ENCODE measurements around the gene MIA.

MIA gene

DNA sequence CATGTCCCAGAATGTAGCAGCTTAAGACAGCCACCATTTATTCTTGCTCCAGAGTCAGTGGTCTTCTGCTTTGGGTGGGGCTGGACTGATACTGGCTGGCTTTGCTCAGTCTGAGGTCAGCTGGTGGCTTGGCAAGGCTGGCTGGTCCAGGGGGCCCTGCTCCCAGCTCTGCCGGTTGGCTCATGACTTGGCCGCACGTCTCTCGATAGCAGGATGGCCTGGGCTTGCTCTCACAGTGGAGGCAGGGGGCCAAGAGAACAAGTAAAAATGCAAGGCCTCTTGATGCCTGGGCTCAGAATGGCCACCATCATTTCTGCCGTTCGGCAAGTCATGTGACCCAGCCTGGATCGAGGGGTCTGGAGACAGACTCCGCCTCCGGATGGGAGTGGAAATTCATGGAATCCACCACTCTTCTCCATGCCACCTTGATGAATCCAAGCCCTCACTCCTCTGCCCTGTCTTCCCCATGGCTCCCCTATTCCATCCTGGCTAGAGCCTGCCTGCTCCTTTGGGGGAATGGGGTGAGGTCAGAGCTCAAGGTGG, 38.1 kb upstream of the MIA start:
- Histone ChIP-seq H3K9ac (ENCODE audit: low read length) (no peak overlapping the region), H3K79me2 (ENCODE audit: insufficient read depth, low read length) (no peaks in the 10 kb centered on the region), H3K27ac (ENCODE audit: low read depth, low read length) (no peak overlapping the region), H2AFZ (ENCODE audit: low read depth, low read length, severe bottlenecking) (no peak overlapping the region), H3K9me2 (replicated peaks; ENCODE audit: insufficient read depth, low read length) (no peaks in the 10 kb centered on the region), H3K9me3 (ENCODE audit: insufficient read depth, low read length) (no peaks in the 10 kb centered on the region), H3F3A (ENCODE audit: insufficient read depth) (no peaks in the 10 kb centered on the region), H3K27me3 (ENCODE audit: low read length) (no peaks in the 10 kb centered on the region), H3K4me2 (ENCODE audit: low read depth, low read length, poor library complexity, severe bottlenecking) (no peak overlapping the region), H3K36me3 (ENCODE audit: low read length) (no peaks in the 10 kb centered on the region), H4K20me1 (ENCODE audit: low read depth, low read length) (no peaks in the 10 kb centered on the region), H3K4me3 (ENCODE audit: insufficient read depth, low read length, poor library complexity, severe bottlenecking) (no peak overlapping the region)
- TF ChIP-seq CTCF (IDR thresholded peaks at IDR 0.05; ENCODE audit: insufficient read depth, low read length, poor library complexity, severe bottlenecking) (no peak), EZH2phosphoT487 (conservative IDR thresholded peaks at IDR 0.05; ENCODE audit: low read length) (no peak)

- Histone ChIP-seq H3K4me3 (ENCODE audit: insufficient read depth, low read length, poor library complexity, severe bottlenecking) (no peak overlapping the region), H3K9me2 (replicated peaks; ENCODE audit: insufficient read depth, low read length) (no peaks in the 10 kb centered on the region), H3K27me3 (ENCODE audit: low read length) (no peaks in the 10 kb centered on the region), H3F3A (ENCODE audit: insufficient read depth) (no peaks in the 10 kb centered on the region), H3K9ac (ENCODE audit: low read length) (no peak overlapping the region), H3K9me3 (ENCODE audit: insufficient read depth, low read length) (no peaks in the 10 kb centered on the region), H2AFZ (ENCODE audit: low read depth, low read length, severe bottlenecking) (no peak overlapping the region), H3K4me2 (ENCODE audit: low read depth, low read length, poor library complexity, severe bottlenecking) (no peak overlapping the region), H3K36me3 (ENCODE audit: low read length) (no peaks in the 10 kb centered on the region), H4K20me1 (ENCODE audit: low read depth, low read length) (no peaks in the 10 kb centered on the region), H3K27ac (ENCODE audit: low read depth, low read length) (no peak overlapping the region), H3K79me2 (ENCODE audit: insufficient read depth, low read length) (no peaks in the 10 kb centered on the region)
- TF ChIP-seq CTCF (IDR thresholded peaks at IDR 0.05; ENCODE audit: insufficient read depth, low read length, poor library complexity, severe bottlenecking) (no peak), EZH2phosphoT487 (conservative IDR thresholded peaks at IDR 0.05; ENCODE audit: low read length) (no peak)
These were observed 36.1 kb upstream of the MIA start for GRCh38 chr19:40739030-40739839.

GRCh38 chr19:40739871-40740703, 35.2 kb upstream of the MIA start:
- Histone ChIP-seq H2AFZ (ENCODE audit: low read depth, low read length, severe bottlenecking) (no peak overlapping the region), H3K9me3 (ENCODE audit: insufficient read depth, low read length) (no peaks in the 10 kb centered on the region), H3K9ac (ENCODE audit: low read length) (no peak overlapping the region), H3F3A (ENCODE audit: insufficient read depth) (no peaks in the 10 kb centered on the region), H3K79me2 (ENCODE audit: insufficient read depth, low read length) (no peaks in the 10 kb centered on the region), H3K4me3 (ENCODE audit: insufficient read depth, low read length, poor library complexity, severe bottlenecking) (no peak overlapping the region), H3K27me3 (ENCODE audit: low read length) (no peaks in the 10 kb centered on the region), H3K9me2 (replicated peaks; ENCODE audit: insufficient read depth, low read length) (no peaks in the 10 kb centered on the region), H3K27ac (ENCODE audit: low read depth, low read length) (no peak overlapping the region), H3K36me3 (ENCODE audit: low read length) (no peaks in the 10 kb centered on the region), H3K4me2 (ENCODE audit: low read depth, low read length, poor library complexity, severe bottlenecking) (no peak overlapping the region), H4K20me1 (ENCODE audit: low read depth, low read length) (no peaks in the 10 kb centered on the region)
- no peak for TF ChIP-seq EZH2phosphoT487 (conservative IDR thresholded peaks at IDR 0.05; ENCODE audit: low read length)
